Psoas muscle (tissue), 8 donors: ENCODE results near the gene ARHGEF28. TPM values are rescaled to one million over a fixed set of nuclear protein-coding genes. Genes with fewer than 3 reads are reported as not detected.

Experiments
- ATAC-seq, 4 donors: fragments of 200-7000 bp; cut with Tn5 transposase; one replicate each; pipeline ENCODE4 v1.9.1; 2020; ENCODE audit warnings: moderate library complexity in 3 of 4, mild to moderate bottlenecking in 2 of 4
- DNase-seq, 2 donors: peaks; one replicate each; pipeline ENCODE4 v3.0.0-alpha.2; 2020
- H3K27ac ChIP-seq: fragments of 200-600 bp; one replicate; pipeline ENCODE4 v1.8.0; 2022
- H3K27me3 ChIP-seq, 3 donors: fragments of 200-600 bp in 1 of 3; one replicate each; pipeline versions ENCODE4 v1.6.1 to v1.8.0; 2013 to 2022; ENCODE audit warnings: low read length in 2 of 3, mild to moderate bottlenecking in 2 of 3, moderate library complexity in 1 of 3; ENCODE audit not compliant: insufficient read depth in 3 of 3
- H3K36me3 ChIP-seq, 2 donors: fragments of 200-600 bp in 1 of 2; one replicate each; pipeline versions ENCODE4 v1.6.1 to v1.8.0; 2013 to 2022; ENCODE audit warnings: low read depth in 1 of 2, mild to moderate bottlenecking in 1 of 2, moderate library complexity in 1 of 2; ENCODE audit not compliant: insufficient read depth in 1 of 2
- H3K4me1 ChIP-seq: fragments of 200-600 bp; one replicate; pipeline ENCODE4 v1.8.0; 2022
- H3K4me3 ChIP-seq: fragments of 200-600 bp; one replicate; pipeline ENCODE4 v1.8.0; 2022; ENCODE audit warnings: mild to moderate bottlenecking
- H3K9me3 ChIP-seq: fragments of 200-600 bp; one replicate; pipeline ENCODE4 v1.8.0; 2022
- CTCF ChIP-seq: fragments of 200-600 bp; IDR thresholded peaks from one replicate; pipeline ENCODE4 v1.8.0; 2022; ENCODE audit warnings: antibody characterized with exemption
- WGBS, 3 donors: extraction: QIAGEN DNeasy Blood & Tissue Kit; methylation state at CpG; one replicate each; pipeline versions ENCODE4 v1.1.6 to v1.1.7; 2013; 5-methylcytosine and 5-hydroxymethylcytosine counted together
- intact Hi-C, 2 donors: fragments of 100-400 bp; cut with DNase I; formaldehyde crosslinking; loops; one replicate each; pipeline versions ENCODE4 v1.11.0 to v1.14.2; 2022
- polyA plus RNA-seq, 3 donors: library from polyadenylated mRNA; stranded (reverse); fragments of 200-250 nt; gene quantifications; one replicate each; pipeline ENCODE4 v1.2.3, GENCODE V29; 2013
- total RNA-seq, 4 donors: library from RNA; stranded (reverse); fragmentation: NEBNext Ultra II Directional in 2 of 4; extraction: Animal tissue kit (Norgen Biotek cat#: 25700) in 2 of 4; gene quantifications; one replicate each; pipeline versions ENCODE4 v1.2.1 to v1.2.4, GENCODE V29; 2021 to 2023
- donor health status: healthy with polysubstance abuse.
- donor health status: DM: no; HTN: no; CAD: no; lungs with moderate emphysema.
- donor health status: Bipolar disorder and iron deficiency.
- donor health status: healthy.
- donor health status: DM: yes; HTN: yes; CAD: no.
- donor health status: DM: no; HTN: no; CAD: no.
- donor health status: DM: no; HTN: no; CAD: no.
- donor health status: DM: yes; HTN: yes; CAD: no.

ARHGEF28 gene
- total and polyA plus RNA-seq, 7 donors, result 0.39 to 1.3 (median 1.00) TPM

GRCh38 chr5:73900566-73900965, 274.6 kb downstream of the ARHGEF28 start:
- no peak for TF ChIP-seq CTCF
- 78 to 81% (median 80%) methylated on average over 7 of the region's 7 CpGs for WGBS, 3 donors
- Histone ChIP-seq H3K36me3 (no peaks in the 10 kb centered on the region), H3K9me3 (no peaks in the 10 kb centered on the region), H3K27ac (no peak overlapping the region), H3K4me3 (no peak overlapping the region), H3K27me3 (no peaks in the 10 kb centered on the region), H3K4me1 (no peaks in the 10 kb centered on the region)
- DNase-seq, result no peak
- intact Hi-C loops, result no loop called here
- ATAC-seq, result no peak

DNA sequence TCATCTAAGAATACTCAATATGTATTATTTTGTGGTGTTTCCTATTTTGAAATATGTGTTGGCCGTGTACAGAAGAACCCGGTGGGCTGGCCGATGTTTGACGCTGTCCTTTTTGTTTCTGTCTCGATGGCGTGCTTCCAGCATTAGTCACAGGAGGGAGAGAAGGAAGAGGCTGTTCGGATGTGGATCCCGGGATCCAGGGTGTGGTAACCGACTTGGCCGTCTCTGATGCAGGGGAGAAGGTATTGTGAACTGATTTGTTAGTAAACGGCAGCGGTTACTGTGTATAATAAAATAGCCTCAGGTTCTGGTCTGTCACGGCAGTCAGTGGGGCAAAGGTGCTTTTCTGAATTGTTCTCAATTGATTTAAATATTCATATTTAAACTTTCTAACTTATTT, 275.0 kb downstream of the ARHGEF28 start:
- ATAC-seq (peak in 1 of 4 donors; percentile 42), DNase-seq (peak in 1 of 2 donors; percentile 76)
- H3K4me1 ChIP-seq, result no peaks in the 10 kb centered on the region
- intact Hi-C loops, result no loop called here
- 54 to 62% (median 57%) methylated on average over 13 of the region's 13 CpGs for WGBS, 3 donors
- H3K4me3 ChIP-seq, result no peak overlapping the region
- H3K27me3 ChIP-seq, result no peaks in the 10 kb centered on the region
- H3K36me3 ChIP-seq, result no peaks in the 10 kb centered on the region
- no peak for TF ChIP-seq CTCF
- no peak overlapping the region for H3K27ac ChIP-seq
- no peaks in the 10 kb centered on the region for H3K9me3 ChIP-seq

DNA sequence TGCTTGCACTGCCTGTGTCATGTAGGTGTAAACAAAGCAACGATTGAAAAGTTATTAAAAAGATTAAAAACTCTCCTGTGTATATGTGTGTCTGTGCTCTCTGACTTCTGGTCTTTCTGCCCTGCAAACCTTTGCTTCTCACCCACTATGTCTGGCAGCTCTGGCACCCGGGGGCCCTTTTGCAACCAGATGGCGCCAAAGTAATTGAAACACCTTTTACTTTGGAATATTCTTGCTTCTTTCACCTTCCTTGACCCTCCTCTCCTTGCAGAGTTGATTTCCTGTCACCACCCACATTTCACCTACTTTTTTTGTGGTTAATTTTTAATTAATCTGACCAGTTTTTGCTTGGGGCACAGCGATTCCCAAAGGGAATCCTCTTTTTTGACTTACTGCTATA, 275.5 kb downstream of the ARHGEF28 start:
- no peaks in the 10 kb centered on the region for H3K36me3 ChIP-seq
- DNase-seq (no peak), ATAC-seq (no peak)
- TF ChIP-seq CTCF, result no peak
- intact Hi-C loops, result no loop called here
- WGBS, 3 donors, result 65 to 69% (median 68%) methylated on average over 4 of the region's 4 CpGs
- no peaks in the 10 kb centered on the region for H3K9me3 ChIP-seq
- H3K27me3 ChIP-seq, result no peaks in the 10 kb centered on the region
- H3K27ac ChIP-seq, result no peak overlapping the region
- no peak overlapping the region for H3K4me3 ChIP-seq
- no peaks in the 10 kb centered on the region for H3K4me1 ChIP-seq

GRCh38 chr5:73902327-73903051, 276.5 kb downstream of the ARHGEF28 start:
- Histone ChIP-seq H3K4me1 (no peaks in the 10 kb centered on the region), H3K36me3 (no peaks in the 10 kb centered on the region), H3K27ac (no peak overlapping the region), H3K27me3 (no peaks in the 10 kb centered on the region), H3K9me3 (no peaks in the 10 kb centered on the region), H3K4me3 (peak overlapping the region; percentile 37)
- no peak for DNase-seq
- peak; percentile 93 for TF ChIP-seq CTCF
- intact Hi-C loops, result loop anchor here in 1 of 2 donors (2.0 kb wide), 1 partner anchor 746 kb away; no protein-coding TSS in a partner anchor
- peak; percentile 46 to 71 (median 54) for ATAC-seq
- WGBS, 3 donors, result 15 to 29% (median 25%) methylated on average over 10 of the region's 10 CpGs
